Heart left ventricle (tissue), 16 donors: Measurements from ENCODE around the gene FOXN1. TPM values are rescaled to one million over a fixed set of nuclear protein-coding genes. Genes with fewer than 3 reads are reported as not detected.

Experiments
- ATAC-seq, 4 donors: fragments of 200-7000 bp; cut with Tn5 transposase; one replicate each; pipeline ENCODE4 v1.9.1; 2020 to 2022; ENCODE audit warnings: moderate library complexity in 4 of 4, mild to moderate bottlenecking in 3 of 4, moderate number of reproducible peaks in 1 of 4
- DNase-seq, 5 donors: peaks; one replicate each; pipeline ENCODE4 v3.0.0-alpha.2; 2020
- H3K27ac ChIP-seq, 12 donors: fragments of 200-600 bp; sonication (generic) in 4 of 12; one replicate each; pipeline versions ENCODE4 v1.5.0 to v1.8.0; 2016 to 2022; ENCODE audit warnings: mild to moderate bottlenecking in 2 of 12
- H3K27me3 ChIP-seq, 9 donors: fragments of 200-600 bp; sonication (generic) in 2 of 9; one replicate each; pipeline versions ENCODE4 v1.5.1 to v1.8.0; 2016 to 2022; ENCODE audit warnings: mild to moderate bottlenecking in 3 of 9
- H3K36me3 ChIP-seq, 9 donors: fragments of 200-600 bp; sonication (generic) in 2 of 9; one replicate each; pipeline versions ENCODE4 v1.5.0 to v1.8.0; 2018 to 2022; ENCODE audit warnings: mild to moderate bottlenecking in 2 of 9
- H3K4me1 ChIP-seq, 12 donors: fragments of 200-600 bp; sonication (generic) in 4 of 12; one replicate each; pipeline versions ENCODE4 v1.5.0 to v1.8.0; 2016 to 2022; ENCODE audit warnings: mild to moderate bottlenecking in 3 of 12
- H3K4me3 ChIP-seq, 12 donors: fragments of 200-600 bp; sonication (generic) in 4 of 12; one replicate each; pipeline versions ENCODE4 v1.5.0 to v1.8.0; 2017 to 2022; ENCODE audit warnings: mild to moderate bottlenecking in 9 of 12, moderate library complexity in 4 of 12
- H3K9me3 ChIP-seq, 12 donors: fragments of 200-600 bp; sonication (generic) in 4 of 12; one replicate each; pipeline versions ENCODE4 v1.5.0 to v1.8.0; 2016 to 2022; ENCODE audit warnings: mild to moderate bottlenecking in 1 of 12
- CTCF ChIP-seq, 12 donors: fragments of 200-600 bp; sonication (generic) in 4 of 12; IDR thresholded peaks; one replicate each; pipeline versions ENCODE4 v1.5.0 to v1.8.0; 2018 to 2022; ENCODE audit warnings: antibody characterized with exemption in 12 of 12, mild to moderate bottlenecking in 5 of 12
- POLR2A ChIP-seq, 2 donors: fragments of 450-650 bp; IDR thresholded peaks; one replicate each; pipeline ENCODE4 v1.6.1; 2017; ENCODE audit warnings: antibody characterized with exemption in 2 of 2, mild to moderate bottlenecking in 2 of 2, moderate library complexity in 2 of 2
- WGBS, 4 donors: extraction: QIAGEN DNeasy Blood & Tissue Kit in 2 of 4; methylation state at CpG; one replicate each; pipeline versions ENCODE4 v1.1.5 to v1.1.7; 2013 to 2018; 5-methylcytosine and 5-hydroxymethylcytosine counted together
- intact Hi-C, 10 donors: fragments of 100-400 bp; cut with DNase I; formaldehyde crosslinking; loops; one replicate each; pipeline versions ENCODE4 v1.11.1 to v1.14.2; 2022
- polyA plus RNA-seq, 2 donors: library from polyadenylated mRNA; stranded (reverse); fragments of 200-250 nt; gene quantifications; one replicate each; pipeline ENCODE4 v1.2.3, GENCODE V29; 2013
- total RNA-seq, 9 donors: library from RNA; depleted of rRNA in 2 of 9; stranded (reverse); fragments of >200 nt in 2 of 9; fragmentation: NEBNext Ultra II Directional in 3 of 9; extraction: Animal tissue kit (Norgen Biotek cat#: 25700) in 3 of 9; gene quantifications; one replicate each; pipeline versions ENCODE4 v1.1.0 to v1.2.4, GENCODE V29; 2016 to 2023
- donor health status: ischemic (EF 13 %, LVEDD 7.1; RV severe dilation, severe dysfunction).
- donor health status: healthy with polysubstance abuse.
- donor health status: DM: no; HTN: yes; CAD: no.
- donor health status: DM: no; HTN: no; CAD: no.
- donor health status: ischemic (EF 25% LVEDD 6.9; RV normal size, moderate dysfunction).
- donor health status: ischemic (EF 25% LVEDD 5.7; RV mildly dilated, moderate dysfunction).
- donor health status: healthy.
- donor health status: DM: yes; HTN: yes; CAD: no.
- donor health status: ischemic (EF 35%, LVEDD 5.7; RV mildly dilated, moderate dysfunction).
- donor health status: nonischemic (EF 11% LVEDD 7.7; RV severe dilation, severe dysfunction).
- donor health status: DM: yes; HTN: yes; CAD: no.
- donor health status: PGD.
- donor health status: ischemic (EF 29% LVEDD 5.4; RV normal size, mild dysfunction).
- donor health status: nonischemic (EF 23%, LVEDD 6.1; RV moderate dilation, normal function).

FOXN1 gene
- total and polyA plus RNA-seq, 11 donors, result not detected

- ATAC-seq, result no peak
- no peak overlapping the region for H3K27ac ChIP-seq
- intact Hi-C loops, result no loop called here
- H3K4me3 ChIP-seq, result no peak overlapping the region
- no peak for DNase-seq
- no peak for TF ChIP-seq POLR2A (IDR thresholded peaks at IDR 0.05)
- no peak for TF ChIP-seq CTCF (IDR thresholded peaks at IDR 0.05)
- H3K36me3 ChIP-seq, result no peaks in the 10 kb centered on the region
- H3K27me3 ChIP-seq, result peaks cover 0 to 18% (median 0%) of the 10 kb centered on the region in 9 donors
- peaks cover 0 to 15% (median 0%) of the 10 kb centered on the region in 12 donors for H3K4me1 ChIP-seq
- no peaks in the 10 kb centered on the region for H3K9me3 ChIP-seq
Measured at GRCh38 chr17:28468781-28469180, 37.4 kb upstream of the FOXN1 start.

- DNase-seq, result no peak
Measured at GRCh38 chr17:28469376-28469775, 36.8 kb upstream of the FOXN1 start.

GRCh38 chr17:28470266-28470913 lies 35.8 kb upstream of the FOXN1 start:
- no peaks in the 10 kb centered on the region for H3K36me3 ChIP-seq
- 70 to 81% (median 78%) methylated on average over 7 of the region's 7 CpGs for WGBS, 4 donors
- H3K9me3 ChIP-seq, result no peaks in the 10 kb centered on the region
- no peak overlapping the region for H3K27ac ChIP-seq
- H3K27me3 ChIP-seq, result peaks cover 0 to 10% (median 0%) of the 10 kb centered on the region in 9 donors
- no peak overlapping the region for H3K4me3 ChIP-seq
- no peak for TF ChIP-seq CTCF (IDR thresholded peaks at IDR 0.05)
- no peak for TF ChIP-seq POLR2A (IDR thresholded peaks at IDR 0.05)
- ATAC-seq (no peak), DNase-seq (no peak)
- H3K4me1 ChIP-seq, result peaks cover 0 to 15% (median 0%) of the 10 kb centered on the region in 12 donors
- intact Hi-C loops, result loop anchor here in 1 of 10 donors (10.0 kb wide), 1 partner anchor 56 kb away; no protein-coding TSS in a partner anchor

More at GRCh38 chr17:28469376-28469775, 36.8 kb upstream of the FOXN1 start:
- intact Hi-C loops, result no loop called here
- H3K4me1 ChIP-seq, result peaks cover 0 to 15% (median 0%) of the 10 kb centered on the region in 12 donors
- ATAC-seq, result no peak
- 55 to 78% (median 64%) methylated on average over 8 of the region's 8 CpGs for WGBS, 4 donors
- peaks cover 0 to 18% (median 0%) of the 10 kb centered on the region in 9 donors for H3K27me3 ChIP-seq
- TF ChIP-seq CTCF (IDR thresholded peaks at IDR 0.05) (no peak), POLR2A (IDR thresholded peaks at IDR 0.05) (no peak)
- no peak overlapping the region for H3K4me3 ChIP-seq
- H3K9me3 ChIP-seq, result no peaks in the 10 kb centered on the region
- no peaks in the 10 kb centered on the region for H3K36me3 ChIP-seq
- no peak overlapping the region for H3K27ac ChIP-seq

GRCh38 chr17:28470914-28471366 lies 35.2 kb upstream of the FOXN1 start:
- Histone ChIP-seq H3K27me3 (peaks cover 0 to 4% (median 0%) of the 10 kb centered on the region in 9 donors), H3K4me3 (no peak overlapping the region), H3K36me3 (no peaks in the 10 kb centered on the region), H3K9me3 (no peaks in the 10 kb centered on the region), H3K27ac (no peak overlapping the region), H3K4me1 (peaks cover 0 to 15% (median 0%) of the 10 kb centered on the region in 12 donors)
- ATAC-seq (no peak), DNase-seq (no peak)
- WGBS, 4 donors, result 48 to 66% (median 52%) methylated on average over 3 of the region's 3 CpGs
- intact Hi-C loops, result loop anchor here in 1 of 10 donors (10.0 kb wide), 1 partner anchor 56 kb away; no protein-coding TSS in a partner anchor
- TF ChIP-seq CTCF (IDR thresholded peaks at IDR 0.05) (no peak), POLR2A (IDR thresholded peaks at IDR 0.05) (no peak)
